Neural cell (in vitro differentiated cells): ENCODE measurements around the gene RABGGTB. TPM values are rescaled to one million over a fixed set of nuclear protein-coding genes. Genes with fewer than 3 reads are reported as not detected.

Experiments
- H2AFZ ChIP-seq: fragments of 200-600, 300-800 bp; sonication (generic), shearing (Covaris generic); 2 replicates; pipeline ENCODE4 v1.6.0; 2014; ENCODE audit warnings: low read depth, mild to moderate bottlenecking, antibody characterized with exemption, low read length, moderate library complexity
- H3F3A ChIP-seq: fragments of 200-600 bp; shearing (Covaris generic); 2 replicates; pipeline ENCODE4 v1.6.1; 2016; ENCODE audit warnings: mild to moderate bottlenecking, moderate library complexity, mixed read lengths, antibody characterized with exemption, low read length; ENCODE audit not compliant: insufficient read depth, poor library complexity, severe bottlenecking
- H3K27ac ChIP-seq: fragments of 200-600, 300-800 bp; sonication (generic), shearing (Covaris generic); 2 replicates; pipeline ENCODE4 v1.5.1; 2014; ENCODE audit warnings: mild to moderate bottlenecking, low read length, moderate library complexity
- H3K27me3 ChIP-seq: fragments of 300-800, 200-600 bp; sonication (generic), shearing (Covaris generic); 2 replicates; pipeline ENCODE4 v1.6.0; 2014; ENCODE audit warnings: mild to moderate bottlenecking, low read depth, low read length, moderate library complexity; ENCODE audit not compliant: insufficient read depth
- H3K36me3 ChIP-seq: fragments of 300-800, 200-600 bp; sonication (generic), shearing (Covaris generic); 2 replicates; pipeline ENCODE4 v1.5.1; 2014; ENCODE audit warnings: mild to moderate bottlenecking, antibody characterized with exemption, low read length, moderate library complexity; ENCODE audit not compliant: insufficient read depth
- H3K4me2 ChIP-seq: fragments of 300-800, 200-600 bp; sonication (generic), shearing (Covaris generic); 2 replicates; pipeline ENCODE4 v1.6.0; 2014; ENCODE audit warnings: mild to moderate bottlenecking, low read length
- H3K4me3 ChIP-seq: fragments of 300-800, 200-600 bp; sonication (generic), shearing (Covaris generic); 2 replicates; pipeline ENCODE4 v1.5.1; 2014; ENCODE audit warnings: mild to moderate bottlenecking, low read length, moderate library complexity
- H3K79me2 ChIP-seq: fragments of 200-600 bp; shearing (Covaris generic); replicated peaks from 2 replicates; pipeline ENCODE4 v1.6.0; 2014; ENCODE audit warnings: mild to moderate bottlenecking, low read length, moderate library complexity; ENCODE audit not compliant: insufficient read depth
- H3K9ac ChIP-seq: fragments of 300-800, 200-600 bp; sonication (generic), shearing (Covaris generic); 2 replicates; pipeline ENCODE4 v1.6.1; 2016; ENCODE audit warnings: mild to moderate bottlenecking, low read length, mixed read lengths
- H3K9me2 ChIP-seq: fragments of 200-600 bp; shearing (Covaris generic); 2 replicates; pipeline ENCODE4 v1.6.1; 2016; ENCODE audit warnings: mild to moderate bottlenecking, low read length, mixed read lengths; ENCODE audit not compliant: insufficient read depth
- H3K9me3 ChIP-seq: fragments of 200-600, 300-800 bp; sonication (generic), shearing (Covaris generic); 2 replicates; pipeline ENCODE4 v1.6.1; 2016; ENCODE audit warnings: mild to moderate bottlenecking, mixed run types, low read length, moderate library complexity, mixed read lengths
- H4K20me1 ChIP-seq: fragments of 200-600 bp; shearing (Covaris generic); 2 replicates; pipeline ENCODE4 v1.6.1; 2016; ENCODE audit warnings: mild to moderate bottlenecking, mixed run types; ENCODE audit not compliant: insufficient read depth
- EP300 ChIP-seq: fragments of 450-650 bp; conservative IDR thresholded peaks from 2 replicates; pipeline ENCODE4 v1.6.1; 2014; ENCODE audit warnings: antibody characterized with exemption, mild to moderate bottlenecking, moderate library complexity; ENCODE audit not compliant: poor library complexity, severe bottlenecking
- EZH2 ChIP-seq: fragments of 200-600, 300-800 bp; shearing (Covaris generic), sonication (generic); IDR thresholded peaks from 2 replicates; pipeline ENCODE4 v1.6.1; 2014; ENCODE audit warnings: antibody characterized with exemption, low read length, borderline replicate concordance, mild to moderate bottlenecking; ENCODE audit not compliant: insufficient read depth, poor library complexity, severe bottlenecking
- MXI1 ChIP-seq: fragments of 450-650 bp; conservative IDR thresholded peaks from 2 replicates; pipeline ENCODE4 v1.6.1; 2014; ENCODE audit warnings: antibody characterized with exemption, mild to moderate bottlenecking; ENCODE audit not compliant: poor library complexity, severe bottlenecking
- RAD21 ChIP-seq: fragments of 450-650 bp; conservative IDR thresholded peaks from 2 replicates; pipeline ENCODE4 v1.6.1; 2014; ENCODE audit warnings: antibody characterized with exemption, mild to moderate bottlenecking, moderate library complexity
- SMC3 ChIP-seq: fragments of 450-650 bp; conservative IDR thresholded peaks from 2 replicates; pipeline ENCODE4 v1.6.1; 2014; ENCODE audit warnings: antibody characterized with exemption, mild to moderate bottlenecking, moderate library complexity; ENCODE audit not compliant: poor library complexity
- TAF1 ChIP-seq: IDR thresholded peaks from 2 replicates; pipeline ENCODE4 v1.6.1; 2012; ENCODE audit warnings: low read depth
- polyA plus RNA-seq: library from polyadenylated mRNA; depleted of rRNA; stranded (reverse); fragments of >200 nt; gene quantifications from 2 replicates; pipeline ENCODE4 v1.2.3, GENCODE V29; 2014
- TF ChIP-seq, protein P1 (sequence below): IDR thresholded peaks from 2 replicates; pipeline ENCODE4 v1.6.1; 2012; ENCODE audit warnings: borderline replicate concordance
- TF ChIP-seq, protein P2 (sequence below): fragments of 450-650 bp; IDR thresholded peaks from 2 replicates; pipeline ENCODE4 v1.5.1; 2014; ENCODE audit warnings: antibody characterized with exemption, mild to moderate bottlenecking, moderate library complexity; ENCODE audit not compliant: poor library complexity, severe bottlenecking

The RABGGTB gene
- polyA plus RNA-seq, 1 donor from 2014 or later = 132 TPM

DNA sequence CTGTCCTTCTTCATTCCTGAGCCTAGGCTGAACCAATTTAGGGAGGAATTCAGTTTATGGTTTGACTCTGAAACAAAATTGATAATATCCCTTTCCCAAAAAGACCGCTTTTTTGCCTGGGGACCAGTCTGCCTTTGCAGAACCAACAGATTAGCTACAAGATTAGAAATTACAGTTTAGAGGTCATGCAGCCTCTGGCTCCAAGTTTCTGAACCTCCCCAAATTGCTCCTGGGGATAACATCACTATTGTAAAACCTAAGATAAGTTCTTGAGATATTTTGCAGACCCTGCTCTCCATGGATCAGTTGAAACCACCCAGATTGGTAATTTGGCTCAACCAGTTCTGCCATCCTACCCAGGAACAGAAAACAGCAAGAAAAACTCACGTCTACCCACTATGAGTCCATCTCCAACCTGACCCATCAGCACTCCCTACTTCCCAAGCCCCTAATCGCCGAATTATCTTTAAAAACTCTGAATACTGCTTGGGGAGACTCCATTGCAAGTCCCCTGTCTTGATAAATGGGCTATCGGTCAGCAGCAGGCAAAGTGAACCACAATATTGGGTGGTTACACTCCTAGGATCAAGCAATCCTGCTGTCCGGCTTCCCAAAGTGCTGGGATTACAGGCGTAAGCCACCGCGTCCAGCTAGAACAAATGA is 605 bp upstream of the RABGGTB start:
- Histone ChIP-seq H3K9ac (peak overlapping the region; percentile 74), H3K79me2 (peaks cover 41% of the 10 kb centered on the region), H3K9me3 (no peaks in the 10 kb centered on the region), H3K4me3 (peak overlapping the region; percentile 79), H3K9me2 (no peaks in the 10 kb centered on the region), H3K27ac (peak overlapping the region; percentile 72), H4K20me1 (no peaks in the 10 kb centered on the region), H3K27me3 (no peaks in the 10 kb centered on the region), H2AFZ (peak overlapping the region; percentile 96), H3K36me3 (no peaks in the 10 kb centered on the region), H3F3A (no peaks in the 10 kb centered on the region), H3K4me2 (peak overlapping the region; percentile 96)
- TF ChIP-seq, protein P1, sequence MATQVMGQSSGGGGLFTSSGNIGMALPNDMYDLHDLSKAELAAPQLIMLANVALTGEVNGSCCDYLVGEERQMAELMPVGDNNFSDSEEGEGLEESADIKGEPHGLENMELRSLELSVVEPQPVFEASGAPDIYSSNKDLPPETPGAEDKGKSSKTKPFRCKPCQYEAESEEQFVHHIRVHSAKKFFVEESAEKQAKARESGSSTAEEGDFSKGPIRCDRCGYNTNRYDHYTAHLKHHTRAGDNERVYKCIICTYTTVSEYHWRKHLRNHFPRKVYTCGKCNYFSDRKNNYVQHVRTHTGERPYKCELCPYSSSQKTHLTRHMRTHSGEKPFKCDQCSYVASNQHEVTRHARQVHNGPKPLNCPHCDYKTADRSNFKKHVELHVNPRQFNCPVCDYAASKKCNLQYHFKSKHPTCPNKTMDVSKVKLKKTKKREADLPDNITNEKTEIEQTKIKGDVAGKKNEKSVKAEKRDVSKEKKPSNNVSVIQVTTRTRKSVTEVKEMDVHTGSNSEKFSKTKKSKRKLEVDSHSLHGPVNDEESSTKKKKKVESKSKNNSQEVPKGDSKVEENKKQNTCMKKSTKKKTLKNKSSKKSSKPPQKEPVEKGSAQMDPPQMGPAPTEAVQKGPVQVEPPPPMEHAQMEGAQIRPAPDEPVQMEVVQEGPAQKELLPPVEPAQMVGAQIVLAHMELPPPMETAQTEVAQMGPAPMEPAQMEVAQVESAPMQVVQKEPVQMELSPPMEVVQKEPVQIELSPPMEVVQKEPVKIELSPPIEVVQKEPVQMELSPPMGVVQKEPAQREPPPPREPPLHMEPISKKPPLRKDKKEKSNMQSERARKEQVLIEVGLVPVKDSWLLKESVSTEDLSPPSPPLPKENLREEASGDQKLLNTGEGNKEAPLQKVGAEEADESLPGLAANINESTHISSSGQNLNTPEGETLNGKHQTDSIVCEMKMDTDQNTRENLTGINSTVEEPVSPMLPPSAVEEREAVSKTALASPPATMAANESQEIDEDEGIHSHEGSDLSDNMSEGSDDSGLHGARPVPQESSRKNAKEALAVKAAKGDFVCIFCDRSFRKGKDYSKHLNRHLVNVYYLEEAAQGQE = no peak
- TF ChIP-seq, protein P2, sequence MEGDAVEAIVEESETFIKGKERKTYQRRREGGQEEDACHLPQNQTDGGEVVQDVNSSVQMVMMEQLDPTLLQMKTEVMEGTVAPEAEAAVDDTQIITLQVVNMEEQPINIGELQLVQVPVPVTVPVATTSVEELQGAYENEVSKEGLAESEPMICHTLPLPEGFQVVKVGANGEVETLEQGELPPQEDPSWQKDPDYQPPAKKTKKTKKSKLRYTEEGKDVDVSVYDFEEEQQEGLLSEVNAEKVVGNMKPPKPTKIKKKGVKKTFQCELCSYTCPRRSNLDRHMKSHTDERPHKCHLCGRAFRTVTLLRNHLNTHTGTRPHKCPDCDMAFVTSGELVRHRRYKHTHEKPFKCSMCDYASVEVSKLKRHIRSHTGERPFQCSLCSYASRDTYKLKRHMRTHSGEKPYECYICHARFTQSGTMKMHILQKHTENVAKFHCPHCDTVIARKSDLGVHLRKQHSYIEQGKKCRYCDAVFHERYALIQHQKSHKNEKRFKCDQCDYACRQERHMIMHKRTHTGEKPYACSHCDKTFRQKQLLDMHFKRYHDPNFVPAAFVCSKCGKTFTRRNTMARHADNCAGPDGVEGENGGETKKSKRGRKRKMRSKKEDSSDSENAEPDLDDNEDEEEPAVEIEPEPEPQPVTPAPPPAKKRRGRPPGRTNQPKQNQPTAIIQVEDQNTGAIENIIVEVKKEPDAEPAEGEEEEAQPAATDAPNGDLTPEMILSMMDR = no peak
- TF ChIP-seq RAD21 (no peak), SMC3 (no peak), MXI1 (no peak), EP300 (no peak), EZH2 (no peak)

DNA sequence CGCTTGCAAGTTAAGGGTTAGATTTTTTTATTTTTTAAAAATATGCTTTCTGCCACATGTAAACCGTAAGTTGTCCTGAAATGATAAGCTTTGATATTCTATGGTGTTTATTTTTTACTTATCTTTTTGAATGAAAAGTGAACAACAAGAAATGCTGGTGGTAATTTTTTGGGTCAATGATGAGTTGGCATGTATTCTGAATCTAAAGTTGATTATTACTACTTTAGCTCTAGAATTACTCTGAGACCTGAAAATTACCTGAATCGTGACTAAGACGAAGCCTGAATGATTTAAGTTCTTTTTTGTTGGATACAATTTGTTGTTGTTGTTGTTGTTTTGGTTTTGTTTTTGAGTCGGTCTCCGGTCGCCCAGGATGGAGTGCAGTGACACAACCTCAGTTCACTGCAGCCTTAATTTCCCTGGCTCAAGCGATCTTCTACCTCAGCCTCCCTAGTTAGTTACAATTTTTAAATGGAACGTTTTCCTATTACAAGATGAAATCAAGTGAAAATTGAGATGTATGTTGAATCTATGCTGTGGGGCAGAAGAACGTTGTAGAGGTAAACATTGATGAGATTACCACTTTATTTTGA is 941 bp downstream of the RABGGTB start:
- H3K27ac ChIP-seq = no peak overlapping the region

More for the DNA sequence above, 941 bp downstream of the RABGGTB start:
- Histone ChIP-seq H4K20me1 (no peaks in the 10 kb centered on the region), H3K9ac (peak overlapping the region; percentile 74), H3K9me3 (no peaks in the 10 kb centered on the region), H3K79me2 (peaks cover 41% of the 10 kb centered on the region), H3K4me2 (peak overlapping the region; percentile 47), H3F3A (no peaks in the 10 kb centered on the region), H3K9me2 (no peaks in the 10 kb centered on the region), H2AFZ (peak overlapping the region; percentile 96), H3K27me3 (no peaks in the 10 kb centered on the region), H3K4me3 (peak overlapping the region; percentile 79), H3K36me3 (peaks cover 3% of the 10 kb centered on the region)
- TF ChIP-seq, protein P1 = no peak
- TF ChIP-seq MXI1 = no peak
- no peak for TF ChIP-seq EP300
- no peak for TF ChIP-seq TAF1
